K562 (cell line): Measurements from ENCODE around the gene PDGFA. TPM values are rescaled to one million over a fixed set of nuclear protein-coding genes. Genes with fewer than 3 reads are reported as not detected.

Experiments used
- BCOR ChIP-seq: fragments of 450-650 bp; IDR thresholded peaks from 2 replicates; pipeline ENCODE4 v1.6.1; 2016
- CBFA2T2 ChIP-seq: fragments of 450-650 bp; conservative IDR thresholded peaks from 2 replicates; pipeline ENCODE4 v1.6.1; 2017; ENCODE audit warnings: mild to moderate bottlenecking
- ETS1 ChIP-seq: conservative IDR thresholded peaks from 2 replicates; pipeline ENCODE4 v1.6.1; 2011; ENCODE audit warnings: low read depth, mild to moderate bottlenecking, low read length; ENCODE audit not compliant: control insufficient read depth
- FOSL1 ChIP-seq: fragments of 200-800 bp; sonication (Bioruptor generic); conservative IDR thresholded peaks from 2 replicates; pipeline ENCODE4 v1.6.1; 2016; ENCODE audit warnings: missing genetic modification characterization, missing compliant biosample characterization
- FOXK1 ChIP-seq: sonication (generic); formaldehyde crosslinking; IDR thresholded peaks from 2 replicates; pipeline ENCODE4 v1.8.0; 2022; ENCODE audit warnings: missing genetic modification reagents, mild to moderate bottlenecking, borderline replicate concordance
- HCFC1 ChIP-seq: IDR thresholded peaks from 2 replicates; pipeline ENCODE4 v1.6.1; 2012; ENCODE audit warnings: low read depth, low read length, improper control_type of control experiment
- HDAC1 ChIP-seq, 2 experiments: fragments of 450-650 bp; IDR thresholded peaks; 2 replicates each; pipeline ENCODE4 v1.6.1; 2016 to 2017; ENCODE audit warnings: inconsistent platforms in 1 of 2, mild to moderate bottlenecking in 1 of 2, moderate library complexity in 1 of 2
- HOXB6 ChIP-seq: fragments of 250-450 bp; sonication (Bioruptor Pico); IDR thresholded peaks from 2 replicates; pipeline ENCODE4 v1.5.1; 2022; ENCODE audit warnings: mild to moderate bottlenecking, borderline replicate concordance
- IFI16 ChIP-seq: fragments of 250-450 bp; sonication (Bioruptor Pico); IDR thresholded peaks from 2 replicates; pipeline ENCODE4 v2.1.2; 2022; ENCODE audit warnings: mild to moderate bottlenecking, inconsistent platforms
- IRF1 ChIP-seq: sonication (generic); formaldehyde crosslinking; IDR thresholded peaks from 2 replicates; pipeline ENCODE4 v1.8.0; 2022; ENCODE audit warnings: missing genetic modification reagents, mild to moderate bottlenecking, borderline replicate concordance
- KAT8 ChIP-seq: fragments of 450-650 bp; IDR thresholded peaks from 2 replicates; pipeline ENCODE4 v1.6.1; 2016; ENCODE audit warnings: low read depth, mild to moderate bottlenecking
- KDM1A ChIP-seq, 2 experiments: fragments of 450-650 bp; IDR thresholded peaks; 2 replicates each; pipeline ENCODE4 v1.6.1; 2016; ENCODE audit warnings: mild to moderate bottlenecking in 2 of 2
- NFE2 ChIP-seq: IDR thresholded peaks from 2 replicates; pipeline ENCODE4 v1.6.1; 2014; ENCODE audit warnings: antibody characterized with exemption, low read depth
- RBM25 ChIP-seq: fragments of 200-400 bp; formaldehyde crosslinking; IDR thresholded peaks from 2 replicates; pipeline ENCODE4 v1.6.1; 2018; ENCODE audit warnings: low read length, low read depth, moderate library complexity; ENCODE audit not compliant: severe bottlenecking
- SMARCC2 ChIP-seq: fragments of 450-650 bp; IDR thresholded peaks from 2 replicates; pipeline ENCODE4 v1.6.1; 2017; ENCODE audit warnings: antibody characterized with exemption, moderate library complexity, mild to moderate bottlenecking, low read depth
- TAF9B ChIP-seq: fragments of 450-650 bp; IDR thresholded peaks from 2 replicates; pipeline ENCODE4 v1.6.1; 2018; ENCODE audit warnings: mild to moderate bottlenecking; ENCODE audit not compliant: partially characterized antibody
- TRIM24 ChIP-seq, 2 experiments: fragments of 450-650 bp; IDR thresholded peaks; 2 replicates each; pipeline ENCODE4 v1.6.1; 2016
- ZBTB26 ChIP-seq: fragments of 450-650 bp; formaldehyde crosslinking; IDR thresholded peaks from 2 replicates; pipeline ENCODE4 v1.4.0; 2022; ENCODE audit warnings: missing genetic modification characterization
- ZNF212 ChIP-seq: fragments of 450-650 bp; formaldehyde crosslinking; IDR thresholded peaks from 2 replicates; pipeline ENCODE4 v1.4.0; 2020; ENCODE audit warnings: mild to moderate bottlenecking
- ZNF24 ChIP-seq: fragments of 450-650 bp; IDR thresholded peaks from 2 replicates; pipeline ENCODE4 v1.6.1; 2016
- ZNF583 ChIP-seq: fragments of 250-450 bp; sonication (Bioruptor Pico); IDR thresholded peaks from 2 replicates; pipeline ENCODE4 v1.4.0; 2020
- polyA plus RNA-seq, 8 experiments: library from polyadenylated mRNA; depleted of rRNA in 4 of 8; stranded (reverse) in 5 of 8; unstranded in 3 of 8; fragments of >200 nt; fragmentation: Nextera tagmentation in 2 of 8; fragmentation: Illumina TruSeq in 1 of 8; extraction: Ambion mirVana in 2 of 8; extraction: Trizol in 1 of 8; gene quantifications; 2 replicates each; pipeline versions ENCODE4 v1.2.1 to v1.2.3, GENCODE V29; 2011 to 2014; ENCODE audit warnings: inconsistent platforms in 1 of 8, missing spikeins in 1 of 8
- total RNA-seq, 7 experiments: library from RNA; depleted of rRNA in 6 of 7; stranded (reverse); fragments of >200 nt in 6 of 7; fragmentation: Illumina TruSeq in 2 of 7; extraction: Trizol in 2 of 7; gene quantifications; 2 replicates each; pipeline versions ENCODE4 v1.2.1 to v1.2.3, GENCODE V29; 2011 to 2021; ENCODE audit warnings: low replicate concordance in 1 of 7

Gene PDGFA
- total and polyA plus RNA-seq, 9 of the 15 experiments (the other 6 are each of a cell fraction or from before 2014, with no cell fraction given) = 2.5 to 10.2 (median 4.6) TPM

- TF ChIP-seq HCFC1 (no peak), HOXB6 (CRISPR knock-in tag) (no peak), CBFA2T2 (no peak), ZNF583 (CRISPR knock-in tag) (no peak), TRIM24 (IDR thresholded peaks at IDR 0.05) (no peak), KAT8 (no peak), ETS1 (no peak), RBM25 (peak; percentile 59), NFE2 (no peak), FOSL1 (tag) (peak; percentile 35; the same call in 1 of the 2 replicates), IRF1 (CRISPR knock-in tag) (no peak), HDAC1 (IDR thresholded peaks at IDR 0.05) (no peak), IFI16 (CRISPR knock-in tag) (no peak), TAF9B (no peak), ZNF24 (peak; percentile 96), ZNF212 (CRISPR knock-in tag) (no peak), FOXK1 (CRISPR knock-in tag) (no peak), BCOR (peak; percentile 62; the same call in 1 of the 2 replicates), KDM1A (IDR thresholded peaks at IDR 0.05) (peak; percentile 66 to 76), ZBTB26 (no peak), SMARCC2 (no peak)
Observed at GRCh38 chr7:543501-544337, 24.1 kb upstream of the PDGFA start (continued).
